Measurements from ENCODE around the gene MRAS.
"Not testable (repeated sequence)": the region's sequence is repeated elsewhere in the genome, so short reads cannot be mapped to it uniquely, and the experiment has no call there.

The MRAS gene

GRCh38 chr3:138418601-138419206, 70.3 kb downstream of the MRAS start:
- DNase-seq (ENCODE audit: low read depth in 2 of 2), result no peak

DNA sequence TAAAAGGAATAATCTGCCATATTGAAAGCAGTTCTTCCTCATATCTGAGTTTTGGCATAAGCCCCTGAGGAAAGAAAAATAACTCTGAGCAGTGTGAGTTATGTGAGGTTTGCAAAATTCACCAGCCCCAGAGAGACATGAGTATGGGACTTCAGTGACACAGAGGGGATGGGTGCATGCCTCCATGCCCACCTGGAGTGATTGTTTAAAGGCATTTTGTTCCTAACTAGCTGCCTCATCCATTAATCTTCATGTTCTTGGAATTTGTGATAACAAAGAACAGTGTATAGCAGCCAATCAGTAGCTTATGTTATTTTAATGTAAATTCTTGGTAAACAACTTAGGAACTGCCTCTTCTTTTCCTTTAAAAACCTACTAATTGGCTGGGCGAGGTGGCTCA, 74.9 kb downstream of the MRAS start:
- DNase-seq (ENCODE audit: low read depth in 2 of 2), result no peak

- DNase-seq (ENCODE audit: low read depth in 2 of 2), result no peak
Measured at GRCh38 chr3:138424323-138424722, 75.9 kb downstream of the MRAS start.

DNA sequence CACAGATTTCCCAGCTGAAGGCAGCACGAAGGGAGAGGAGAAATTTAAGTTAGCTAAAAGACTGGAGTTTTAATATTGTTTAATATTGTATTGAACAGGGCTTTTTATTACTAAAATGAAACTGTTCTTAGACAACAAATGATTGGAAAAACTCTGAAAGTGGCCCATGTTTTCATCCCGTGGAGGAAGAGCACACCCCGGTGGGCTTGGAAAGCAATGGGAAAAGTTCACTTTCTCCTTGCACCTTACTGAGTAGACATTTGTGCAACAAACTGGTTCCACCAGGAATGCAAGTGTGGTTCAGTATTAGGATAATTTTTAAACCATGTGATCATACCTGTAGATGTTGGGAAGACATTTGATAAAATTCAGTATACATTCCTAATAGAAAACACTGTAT, 77.8 kb downstream of the MRAS start:
- DNase-seq (ENCODE audit: low read depth in 2 of 2), result no peak

DNA sequence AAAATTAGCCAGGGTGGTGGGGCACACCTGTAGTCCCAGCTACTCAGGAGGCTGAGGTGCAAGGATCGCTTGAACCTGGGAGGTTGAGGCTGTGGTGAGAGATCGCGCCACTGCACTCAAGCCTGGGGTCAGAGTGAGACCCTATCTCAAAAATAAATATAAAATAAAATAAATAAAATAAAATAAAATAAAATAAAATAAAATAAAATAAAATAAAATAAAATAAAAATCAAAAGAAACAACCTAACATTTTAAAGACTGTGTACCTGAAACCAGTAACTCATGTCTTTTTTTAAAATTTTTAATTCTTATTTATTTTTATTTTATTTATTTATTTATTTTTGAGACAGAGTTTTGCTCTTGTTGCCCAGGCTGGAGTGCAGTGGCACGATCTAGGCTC, 78.4 kb downstream of the MRAS start:
- DNase-seq (ENCODE audit: low read depth in 2 of 2), result not testable (repeated sequence)

DNA sequence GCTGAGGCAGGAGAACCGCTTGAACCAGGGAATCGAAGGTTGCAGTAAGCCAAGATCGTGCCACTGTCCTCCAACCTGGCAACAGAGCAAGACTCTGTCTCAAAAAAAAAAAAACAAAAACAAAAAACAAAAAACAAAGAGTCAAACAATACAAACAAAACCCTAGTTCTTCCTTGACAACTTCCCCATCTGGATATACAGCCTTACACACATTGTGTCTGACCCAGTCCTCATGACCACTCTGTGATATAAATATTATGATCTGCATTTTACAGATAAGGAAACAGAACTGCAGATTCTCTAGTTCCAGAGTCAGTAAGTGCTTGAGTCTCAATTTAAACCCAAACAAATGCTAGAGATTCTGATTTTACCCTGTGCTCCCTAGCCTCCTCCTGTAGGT, 81.3 kb downstream of the MRAS start:
- no peak for DNase-seq (ENCODE audit: low read depth in 2 of 2)

DNA sequence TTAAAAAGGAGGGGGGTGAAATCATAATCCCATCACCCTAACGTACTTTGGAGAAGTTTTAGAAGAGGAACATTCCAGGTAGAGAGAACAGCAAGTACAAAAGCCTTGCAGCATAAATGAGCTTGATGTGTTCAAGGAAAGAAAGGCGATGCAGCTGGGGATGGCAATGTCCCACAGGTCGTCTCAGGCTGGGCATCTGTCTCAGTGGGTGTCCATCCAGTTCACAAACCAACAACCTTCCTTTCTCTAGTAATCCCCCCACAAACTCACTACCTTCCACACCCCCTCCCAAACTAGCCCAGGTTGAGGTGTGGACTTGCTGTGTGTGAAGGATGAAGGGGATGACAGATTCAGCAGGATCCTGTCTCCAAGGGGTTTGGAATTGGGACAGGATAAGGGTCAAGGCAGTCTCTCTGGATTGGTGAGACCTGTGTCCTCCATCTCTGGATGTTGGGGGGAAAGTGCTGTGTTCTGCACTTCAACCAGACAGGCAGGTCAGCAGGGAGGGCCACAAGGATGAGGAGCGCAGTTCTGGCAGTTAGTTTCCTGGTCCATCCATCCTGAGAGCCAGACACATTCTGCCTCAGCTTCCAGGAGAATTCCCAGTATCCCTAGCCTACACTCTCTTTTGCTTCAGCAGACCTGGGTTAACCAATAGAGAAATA, 84.3 kb downstream of the MRAS start:
- no peak for DNase-seq (ENCODE audit: low read depth in 2 of 2)

DNA sequence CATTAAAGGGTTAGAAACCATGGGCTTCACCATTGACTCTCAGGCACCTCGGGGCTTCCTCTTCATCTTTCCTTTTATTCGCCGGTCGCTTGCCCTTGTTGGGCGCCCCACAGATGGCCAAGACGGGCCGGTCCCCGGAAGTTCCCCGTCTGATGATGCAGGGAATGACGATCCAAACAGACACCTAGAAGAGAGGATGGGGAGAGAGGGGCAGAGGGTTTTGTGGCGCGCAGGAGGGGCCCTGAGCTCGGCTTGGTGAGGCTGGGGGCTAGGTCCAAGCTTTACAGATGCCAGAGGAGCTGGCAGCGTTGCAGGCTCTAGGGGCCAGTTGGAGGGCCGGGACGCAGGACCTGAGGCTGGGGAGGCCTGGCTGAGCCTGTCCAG, 85.5 kb downstream of the MRAS start:
- no peak for DNase-seq (ENCODE audit: low read depth in 2 of 2)

GRCh38 chr3:138434276-138434874, 86.0 kb downstream of the MRAS start, which contains the start of gene ESYT3:
Gene ESYT3, plus strand, starts transcription at chr3:138434616. Its CDS starts 183 bp downstream, at chr3:138434799.
- DNase-seq (ENCODE audit: low read depth in 2 of 2), result no peak

- DNase-seq (ENCODE audit: low read depth in 2 of 2), result no peak
Measured at GRCh38 chr3:138434875-138435772, 86.7 kb downstream of the MRAS start.

DNA sequence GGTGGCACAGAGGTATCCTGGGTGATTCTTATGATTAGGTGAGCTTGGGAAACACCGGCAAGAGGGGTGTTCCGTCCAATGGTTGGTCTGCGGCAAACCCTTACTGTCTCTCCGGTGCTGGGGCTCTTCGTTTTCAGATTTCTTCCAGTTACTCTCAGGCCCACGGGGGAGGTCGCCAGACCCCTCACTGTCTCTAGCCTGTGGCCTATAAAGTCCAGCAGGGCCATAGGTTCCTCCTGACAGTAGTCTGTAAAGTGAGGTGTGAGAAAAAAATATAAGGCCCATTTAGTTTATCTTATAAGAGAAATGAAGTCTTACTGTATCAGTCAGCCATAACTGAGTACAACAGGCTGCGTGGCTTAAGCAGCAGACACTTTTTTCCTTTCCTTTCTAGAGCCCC, 87.5 kb downstream of the MRAS start:
- no peak for DNase-seq (ENCODE audit: low read depth in 2 of 2)

DNA sequence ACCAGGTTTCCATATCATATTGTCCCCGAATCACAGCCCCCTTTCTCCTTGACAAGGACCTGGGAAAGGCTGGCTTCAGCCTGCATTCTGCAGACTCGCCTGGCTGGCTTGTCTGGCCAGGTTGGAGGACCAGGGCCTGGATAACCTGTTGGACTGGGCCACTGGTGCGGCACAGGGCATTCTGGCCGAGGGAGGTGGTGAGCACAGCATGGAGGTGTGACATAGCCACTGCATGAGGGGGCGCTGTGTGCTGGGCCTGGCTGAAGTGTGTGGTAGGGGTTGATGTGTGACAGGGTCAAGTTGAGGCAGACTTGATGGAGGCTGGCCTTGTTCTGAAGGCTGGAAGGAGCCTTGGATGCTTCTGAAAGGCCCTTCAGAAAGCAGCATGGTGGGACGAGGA, 88.9 kb downstream of the MRAS start:
- DNase-seq (ENCODE audit: low read depth in 2 of 2), result no peak

- DNase-seq (ENCODE audit: low read depth in 2 of 2), result no peak
Measured at GRCh38 chr3:138438896-138439295, 90.5 kb downstream of the MRAS start.

DNA sequence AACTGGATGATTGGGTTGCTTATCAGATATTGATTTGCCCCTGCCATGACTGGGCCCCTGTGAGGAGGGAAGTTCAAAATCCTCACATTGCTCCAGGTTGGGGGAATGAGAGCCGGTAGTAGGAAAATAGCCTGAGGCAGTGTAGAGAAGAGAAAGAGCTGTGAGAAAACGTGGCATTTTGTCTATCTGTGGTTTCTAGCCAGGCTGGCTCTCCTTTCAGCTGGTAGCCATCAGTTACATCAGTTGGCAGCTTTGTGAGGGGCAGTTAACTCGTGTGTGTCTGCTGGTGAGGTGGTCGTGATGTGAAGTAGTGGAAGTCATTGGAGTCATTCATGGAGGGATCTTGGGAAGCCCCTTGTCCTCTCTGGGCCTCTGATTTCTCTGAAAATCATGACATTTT, 91.3 kb downstream of the MRAS start:
- DNase-seq (ENCODE audit: low read depth in 2 of 2), result no peak

DNA sequence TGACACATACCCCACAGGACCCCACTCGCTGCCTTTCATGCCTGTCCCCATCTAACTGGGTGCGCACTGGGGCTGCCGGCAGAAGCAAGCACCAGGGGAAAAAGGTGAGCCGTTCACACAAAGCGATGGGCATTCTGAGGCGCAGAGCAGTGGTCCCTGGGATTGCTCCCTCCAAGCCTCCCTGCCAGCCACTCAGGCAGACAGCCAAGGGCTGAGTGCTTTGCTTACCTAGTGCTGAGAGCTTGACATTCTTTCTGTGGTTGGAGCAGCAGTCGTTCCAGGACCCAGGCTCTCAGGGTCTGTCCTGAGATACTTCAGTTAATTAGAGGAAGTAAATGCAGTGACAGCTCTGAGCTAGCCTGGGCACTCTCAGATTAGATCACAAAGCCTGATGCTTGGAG, 91.7 kb downstream of the MRAS start:
- DNase-seq (ENCODE audit: low read depth in 2 of 2), result no peak

GRCh38 chr3:138440596-138440995, 92.2 kb downstream of the MRAS start:
- no peak for DNase-seq (ENCODE audit: low read depth in 2 of 2)

DNA sequence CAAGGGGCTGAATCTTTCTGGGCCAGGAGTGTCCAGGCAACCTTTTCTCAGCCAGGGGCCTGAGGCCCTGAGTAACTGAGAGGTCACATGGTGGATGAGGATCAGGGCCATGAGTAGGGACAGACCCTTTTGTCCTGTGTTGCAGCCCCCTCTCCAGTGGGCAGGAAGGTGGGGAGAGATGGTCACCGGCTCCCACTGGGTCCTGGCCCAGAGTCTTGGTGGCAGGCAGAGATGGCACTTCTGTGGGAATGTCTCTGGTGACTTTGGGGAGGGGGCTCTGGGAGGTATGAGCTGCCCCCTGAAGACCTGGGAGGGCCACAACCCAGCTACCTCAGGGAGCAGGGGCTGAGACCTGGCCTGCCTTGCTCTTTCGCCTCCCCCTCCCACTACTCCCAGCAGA, 92.9 kb downstream of the MRAS start:
- no peak for DNase-seq (ENCODE audit: low read depth in 2 of 2)

GRCh38 chr3:138441742-138442141, 93.4 kb downstream of the MRAS start:
- no peak for DNase-seq (ENCODE audit: low read depth in 2 of 2)

- DNase-seq (ENCODE audit: low read depth in 2 of 2), result no peak
Measured at GRCh38 chr3:138442433-138442832, 94.1 kb downstream of the MRAS start.

DNA sequence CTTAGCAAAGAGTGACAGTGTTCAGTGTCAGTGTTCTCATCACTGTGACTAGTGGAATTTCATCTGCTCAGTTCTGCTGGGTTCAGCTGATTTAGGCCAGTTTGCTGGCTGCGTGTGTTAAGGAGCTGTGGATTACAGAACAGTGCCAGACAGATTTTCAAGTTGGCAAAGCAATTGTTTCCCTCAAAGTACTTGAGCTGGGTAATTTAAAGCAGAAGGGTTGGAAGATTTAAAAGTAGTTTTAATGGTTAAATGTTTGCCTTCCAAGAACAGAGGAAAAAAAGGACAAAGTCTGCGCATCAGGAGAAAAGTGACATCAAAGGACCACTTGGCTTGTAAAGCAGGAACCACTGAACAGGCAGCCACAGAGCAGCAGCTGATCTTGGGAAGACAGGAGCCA, 94.7 kb downstream of the MRAS start:
- DNase-seq (ENCODE audit: low read depth in 2 of 2), result no peak

GRCh38 chr3:138443521-138444503, 95.4 kb downstream of the MRAS start:
- DNase-seq (ENCODE audit: low read depth in 2 of 2), result no peak

Data from fibroblast of skin of left biceps (primary cell).